COR-L47 (cell line): ENCODE data around the gene MTCH1.

Source experiments
- DNase-seq: peaks from one replicate; lab custom pipeline; 2025; lab: John Stamatoyannopoulos, UW

Gene MTCH1

GRCh38 chr6:36985808-36986703 lies at the start of gene MTCH1:
Gene MTCH1 (minus strand): TSS chr6:36986196. CDS start chr6:36986173, 23 bp downstream.
- DNase-seq, result peak; percentile 81

- DNase-seq, result no peak
These were observed 48.1 kb upstream of the MTCH1 start for GRCh38 chr6:37033819-37034795.

GRCh38 chr6:37033255-37033654 lies 47.3 kb upstream of the MTCH1 start:
- DNase-seq, result no peak

GRCh38 chr6:37032239-37032638 lies 46.2 kb upstream of the MTCH1 start:
- no peak for DNase-seq

- DNase-seq, result no peak
These were observed 44.6 kb upstream of the MTCH1 start for GRCh38 chr6:37030599-37030998.

- peak; percentile 20 for DNase-seq
These were observed 43.4 kb upstream of the MTCH1 start for GRCh38 chr6:37029249-37029971.

GRCh38 chr6:37027811-37028469 lies 41.9 kb upstream of the MTCH1 start:
- no peak for DNase-seq

- no peak for DNase-seq
These were observed 41.2 kb upstream of the MTCH1 start for GRCh38 chr6:37027036-37027720.

- no peak for DNase-seq
These were observed 39.8 kb upstream of the MTCH1 start for GRCh38 chr6:37025621-37026466.

GRCh38 chr6:37024656-37025337 lies 38.8 kb upstream of the MTCH1 start:
- no peak for DNase-seq

- no peak for DNase-seq
These were observed 36.3 kb upstream of the MTCH1 start for GRCh38 chr6:37022135-37022863.

GRCh38 chr6:37021356-37022129 lies 35.5 kb upstream of the MTCH1 start:
- no peak for DNase-seq

- DNase-seq, result no peak
These were observed 34.8 kb upstream of the MTCH1 start for GRCh38 chr6:37020812-37021211.

GRCh38 chr6:37020381-37020780 lies 34.4 kb upstream of the MTCH1 start:
- no peak for DNase-seq

- peak; percentile 92 for DNase-seq
These were observed 33.1 kb upstream of the MTCH1 start for GRCh38 chr6:37019065-37019450.

GRCh38 chr6:37018198-37019064 lies 32.4 kb upstream of the MTCH1 start:
- peak; percentile 88 for DNase-seq
